ENCODE measurements around the gene GRPR. TPM values are rescaled to one million over a fixed set of nuclear protein-coding genes. Genes with fewer than 3 reads are reported as not detected.
"Not testable (repeated sequence)": the region's sequence is repeated elsewhere in the genome, so short reads cannot be mapped to it uniquely, and the experiment has no call there.

Gene GRPR
- total and polyA plus RNA-seq, 11 donors: 0.16 to 0.58 (median 0.27) TPM; not detected in 1

DNA sequence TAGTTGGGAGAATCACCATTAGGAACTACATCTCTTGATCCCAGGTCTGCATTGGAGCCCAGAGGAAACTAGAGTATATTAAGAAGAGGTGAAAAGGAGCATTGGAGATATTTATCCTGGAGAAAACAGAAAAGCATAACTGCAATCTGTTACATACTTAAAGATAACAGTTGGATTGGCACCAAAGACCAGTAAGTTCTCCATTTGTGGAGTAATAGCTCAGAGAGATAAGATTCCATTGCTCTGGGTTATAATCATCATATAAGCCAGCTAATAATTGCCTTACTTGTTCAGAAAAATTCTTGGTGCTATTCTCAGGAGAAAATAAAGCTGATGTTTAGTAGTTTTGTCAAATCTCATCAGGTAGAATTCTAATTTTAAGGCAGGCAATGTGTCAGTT is 20.6 kb downstream of the GRPR start:
- ATAC-seq (no peak), DNase-seq (no peak)
- H3K27me3 ChIP-seq: peaks cover 0 to 38% (median 0%) of the 10 kb centered on the region in 9 donors
- H3K9me3 ChIP-seq: no peaks in the 10 kb centered on the region
- H3K4me3 ChIP-seq: no peak overlapping the region
- intact Hi-C loops (cut with DNase I): no loop called here
- no peaks in the 10 kb centered on the region for H3K4me1 ChIP-seq
- no peak overlapping the region for H3K27ac ChIP-seq
- H3K36me3 ChIP-seq: no peaks in the 10 kb centered on the region
- TF ChIP-seq, protein P1, sequence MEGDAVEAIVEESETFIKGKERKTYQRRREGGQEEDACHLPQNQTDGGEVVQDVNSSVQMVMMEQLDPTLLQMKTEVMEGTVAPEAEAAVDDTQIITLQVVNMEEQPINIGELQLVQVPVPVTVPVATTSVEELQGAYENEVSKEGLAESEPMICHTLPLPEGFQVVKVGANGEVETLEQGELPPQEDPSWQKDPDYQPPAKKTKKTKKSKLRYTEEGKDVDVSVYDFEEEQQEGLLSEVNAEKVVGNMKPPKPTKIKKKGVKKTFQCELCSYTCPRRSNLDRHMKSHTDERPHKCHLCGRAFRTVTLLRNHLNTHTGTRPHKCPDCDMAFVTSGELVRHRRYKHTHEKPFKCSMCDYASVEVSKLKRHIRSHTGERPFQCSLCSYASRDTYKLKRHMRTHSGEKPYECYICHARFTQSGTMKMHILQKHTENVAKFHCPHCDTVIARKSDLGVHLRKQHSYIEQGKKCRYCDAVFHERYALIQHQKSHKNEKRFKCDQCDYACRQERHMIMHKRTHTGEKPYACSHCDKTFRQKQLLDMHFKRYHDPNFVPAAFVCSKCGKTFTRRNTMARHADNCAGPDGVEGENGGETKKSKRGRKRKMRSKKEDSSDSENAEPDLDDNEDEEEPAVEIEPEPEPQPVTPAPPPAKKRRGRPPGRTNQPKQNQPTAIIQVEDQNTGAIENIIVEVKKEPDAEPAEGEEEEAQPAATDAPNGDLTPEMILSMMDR (IDR thresholded peaks at IDR 0.05): no peak
- no peak for TF ChIP-seq POLR2A (IDR thresholded peaks at IDR 0.05)

DNA sequence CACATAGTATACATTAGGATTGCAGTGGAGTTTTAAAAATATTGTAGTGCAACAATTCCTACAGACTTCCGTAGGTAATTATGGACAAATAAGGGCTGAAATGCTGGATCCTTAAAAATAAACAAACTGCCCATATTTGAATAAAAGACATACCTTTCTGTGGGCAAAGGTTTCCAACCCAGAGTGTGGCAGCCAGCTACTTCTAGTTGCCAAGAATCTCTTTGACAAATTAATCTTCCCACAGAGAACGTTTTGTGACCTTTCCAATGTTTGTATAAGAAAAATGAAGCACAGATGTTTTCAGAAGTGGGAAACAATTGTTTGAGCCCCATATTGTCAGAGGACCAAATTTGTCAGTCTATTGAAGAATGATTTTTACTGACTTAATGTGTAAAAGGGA is 21.1 kb downstream of the GRPR start:
- no peak overlapping the region for H3K4me3 ChIP-seq
- no peaks in the 10 kb centered on the region for H3K4me1 ChIP-seq
- peaks cover 0 to 39% (median 0%) of the 10 kb centered on the region in 9 donors for H3K27me3 ChIP-seq
- DNase-seq: no peak
- TF ChIP-seq, protein P1 (IDR thresholded peaks at IDR 0.05): no peak
- TF ChIP-seq POLR2A (IDR thresholded peaks at IDR 0.05): no peak
- ATAC-seq: no peak
- H3K9me3 ChIP-seq: no peaks in the 10 kb centered on the region
- H3K36me3 ChIP-seq: no peaks in the 10 kb centered on the region
- WGBS, 4 donors: 54 to 66% (median 62%) methylated on average over 2 of the region's 2 CpGs
- intact Hi-C loops (cut with DNase I): no loop called here
- no peak overlapping the region for H3K27ac ChIP-seq

DNA sequence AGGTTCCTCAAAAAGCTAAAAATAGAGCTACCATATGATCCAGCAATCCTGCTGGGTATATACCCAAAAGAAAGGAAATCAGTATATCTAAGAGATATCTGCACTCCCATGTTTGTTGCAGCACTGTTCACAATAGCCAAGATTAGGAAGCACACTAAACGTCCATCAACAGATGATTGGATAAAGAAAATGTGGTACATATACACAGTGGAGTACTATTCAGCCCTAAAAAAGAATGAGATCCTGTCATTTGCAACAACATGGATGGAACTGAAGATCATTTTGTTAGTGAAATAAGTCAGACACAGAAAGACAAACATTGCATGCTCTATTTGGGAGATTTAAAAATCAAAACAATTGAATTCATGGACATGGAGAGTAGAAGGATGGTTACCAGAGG is 21.7 kb downstream of the GRPR start:
- H3K27ac ChIP-seq; H3K9me3 ChIP-seq; ATAC-seq; H3K4me1 ChIP-seq; H3K36me3 ChIP-seq; H3K4me3 ChIP-seq; DNase-seq; intact Hi-C loops (cut with DNase I): not testable (repeated sequence)
- WGBS, 4 donors: 62 to 69% (median 67%) methylated on average over 1 of the region's 1 CpG
- peaks cover 0 to 34% (median 0%) of the 10 kb centered on the region in 9 donors for H3K27me3 ChIP-seq

DNA sequence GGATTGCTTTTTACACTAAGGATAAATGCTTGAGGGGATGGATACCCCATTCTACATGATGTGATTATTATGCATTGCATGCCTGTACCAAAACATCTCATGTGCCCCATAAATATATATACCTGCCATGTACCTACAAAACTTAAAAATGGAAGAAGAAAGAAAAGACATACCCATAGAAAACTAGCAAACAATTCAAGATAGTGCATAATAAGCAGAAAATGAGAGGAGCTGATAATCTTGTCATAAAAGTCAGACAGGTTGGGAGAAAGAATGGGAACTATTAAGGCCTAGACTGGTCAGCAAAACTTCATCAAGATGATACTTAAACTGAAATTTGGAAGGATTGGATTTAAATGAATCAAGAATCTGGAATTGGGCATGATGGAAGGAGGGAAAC is 22.3 kb downstream of the GRPR start:
- no peaks in the 10 kb centered on the region for H3K4me1 ChIP-seq
- DNase-seq (no peak), ATAC-seq (no peak)
- no peak overlapping the region for H3K27ac ChIP-seq
- TF ChIP-seq, protein P1 (IDR thresholded peaks at IDR 0.05): no peak
- TF ChIP-seq POLR2A (IDR thresholded peaks at IDR 0.05): no peak
- intact Hi-C loops (cut with DNase I): no loop called here
- no peak overlapping the region for H3K4me3 ChIP-seq
- H3K36me3 ChIP-seq: no peaks in the 10 kb centered on the region
- H3K9me3 ChIP-seq: no peaks in the 10 kb centered on the region
- peaks cover 0 to 33% (median 0%) of the 10 kb centered on the region in 9 donors for H3K27me3 ChIP-seq

DNA sequence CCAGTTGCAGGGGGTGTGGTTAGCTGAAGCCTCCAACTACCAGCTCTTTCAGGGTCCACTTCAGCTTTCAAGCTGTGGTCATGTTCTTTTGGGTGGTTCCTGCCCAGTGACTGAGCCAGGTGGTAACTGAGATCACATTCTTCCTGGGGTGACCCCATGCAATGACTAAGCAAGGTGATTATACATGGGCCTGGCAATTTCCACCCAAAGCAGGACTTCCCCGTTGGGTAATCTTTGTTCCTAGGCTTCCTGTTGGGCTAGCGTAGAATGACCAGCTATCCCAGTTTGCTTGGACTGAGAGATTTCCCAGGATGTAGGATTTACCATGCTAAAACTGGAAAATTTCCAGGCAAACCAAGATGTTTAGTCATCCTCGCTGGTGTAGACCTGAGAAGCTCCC is 25.5 kb downstream of the GRPR start:
- intact Hi-C loops (cut with DNase I): no loop called here
- H3K9me3 ChIP-seq: no peaks in the 10 kb centered on the region
- H3K36me3 ChIP-seq: no peaks in the 10 kb centered on the region
- H3K27ac ChIP-seq: no peak overlapping the region
- 46 to 87% (median 78%) methylated on average over 3 of the region's 3 CpGs for WGBS, 4 donors
- no peak for TF ChIP-seq POLR2A (IDR thresholded peaks at IDR 0.05)
- TF ChIP-seq, protein P1 (IDR thresholded peaks at IDR 0.05): no peak
- no peak for ATAC-seq
- no peak overlapping the region for H3K4me3 ChIP-seq
- H3K27me3 ChIP-seq: peaks cover 0 to 24% (median 0%) of the 10 kb centered on the region in 9 donors
- no peaks in the 10 kb centered on the region for H3K4me1 ChIP-seq
- no peak for DNase-seq
